HepG2 (cell line): ENCODE results near the gene PRM3. TPM values are rescaled to one million over a fixed set of nuclear protein-coding genes. Genes with fewer than 3 reads are reported as not detected.

Experiments
- ETS1 ChIP-seq: sonication (generic); formaldehyde crosslinking; IDR thresholded peaks from 2 replicates; pipeline ENCODE4 v1.4.0; 2020; ENCODE audit warnings: missing genetic modification reagents
- FOXK1 ChIP-seq: sonication (generic); formaldehyde crosslinking; IDR thresholded peaks from 2 replicates; pipeline ENCODE4 v1.4.0; 2020; ENCODE audit warnings: low read depth, missing genetic modification reagents, borderline replicate concordance
- HNF4A ChIP-seq: sonication (generic); formaldehyde crosslinking; IDR thresholded peaks from 2 replicates; pipeline ENCODE4 v1.4.0; 2020; ENCODE audit warnings: missing genetic modification reagents
- IRF1 ChIP-seq: sonication (generic); formaldehyde crosslinking; IDR thresholded peaks from 2 replicates; pipeline ENCODE4 v1.4.0; 2020; ENCODE audit warnings: low read depth, mild to moderate bottlenecking, missing genetic modification reagents
- MAFF ChIP-seq: IDR thresholded peaks from 2 replicates; pipeline ENCODE4 v1.6.1; 2011; ENCODE audit warnings: low read depth, low read length, improper control_type of control experiment
- NCOA2 ChIP-seq: sonication (generic); formaldehyde crosslinking; IDR thresholded peaks from 2 replicates; pipeline ENCODE4 v1.8.0; 2022; ENCODE audit warnings: inconsistent platforms
- NFAT5 ChIP-seq: sonication (generic); formaldehyde crosslinking; IDR thresholded peaks from 2 replicates; pipeline ENCODE4 v1.4.0; 2020; ENCODE audit warnings: missing genetic modification reagents
- REXO4 ChIP-seq: sonication (generic); formaldehyde crosslinking; IDR thresholded peaks from 2 replicates; pipeline ENCODE4 v1.8.0; 2022; ENCODE audit warnings: missing genetic modification reagents, mild to moderate bottlenecking, borderline replicate concordance
- RFX3 ChIP-seq: IDR thresholded peaks from 2 replicates; pipeline ENCODE4 v1.6.1; 2016; ENCODE audit warnings: missing biosample characterization, missing genetic modification reagents
- SALL1 ChIP-seq: sonication (generic); formaldehyde crosslinking; IDR thresholded peaks from 2 replicates; pipeline ENCODE4 v1.8.0; 2022; ENCODE audit warnings: mild to moderate bottlenecking, missing genetic modification reagents
- SMARCC2 ChIP-seq: fragments of 450-650 bp; IDR thresholded peaks from 2 replicates; pipeline ENCODE4 v1.6.1; 2017; ENCODE audit warnings: antibody characterized with exemption, mild to moderate bottlenecking
- TRIM22 ChIP-seq: fragments of 450-650 bp; IDR thresholded peaks from 2 replicates; pipeline ENCODE4 v1.6.1; 2017
- ZBTB38 ChIP-seq: sonication (generic); formaldehyde crosslinking; IDR thresholded peaks from 2 replicates; pipeline ENCODE4 v1.5.1; 2020; ENCODE audit warnings: mild to moderate bottlenecking, missing genetic modification reagents
- ZNF33B ChIP-seq: sonication (generic); formaldehyde crosslinking; IDR thresholded peaks from 2 replicates; pipeline ENCODE4 v1.5.1; 2020; ENCODE audit warnings: mild to moderate bottlenecking, missing genetic modification reagents
- ZNF44 ChIP-seq: sonication (generic); formaldehyde crosslinking; IDR thresholded peaks from 2 replicates; pipeline ENCODE4 v1.5.1; 2020; ENCODE audit warnings: mild to moderate bottlenecking, missing genetic modification reagents
- ZNF547 ChIP-seq: sonication (generic); formaldehyde crosslinking; IDR thresholded peaks from 2 replicates; pipeline ENCODE4 v1.5.1; 2020; ENCODE audit warnings: mild to moderate bottlenecking, missing genetic modification reagents
- ZNF564 ChIP-seq: sonication (generic); formaldehyde crosslinking; IDR thresholded peaks from 2 replicates; pipeline ENCODE4 v1.8.1; 2023; ENCODE audit warnings: mild to moderate bottlenecking, missing genetic modification reagents
- ZNF597 ChIP-seq: sonication (generic); formaldehyde crosslinking; IDR thresholded peaks from 2 replicates; pipeline ENCODE4 v1.5.0; 2020; ENCODE audit warnings: missing genetic modification reagents
- ZNF772 ChIP-seq: sonication (generic); formaldehyde crosslinking; IDR thresholded peaks from 2 replicates; pipeline ENCODE4 v1.5.0; 2020; ENCODE audit warnings: mild to moderate bottlenecking, missing genetic modification reagents
- ZNF781 ChIP-seq: sonication (generic); formaldehyde crosslinking; IDR thresholded peaks from 2 replicates; pipeline ENCODE4 v1.5.1; 2020; ENCODE audit warnings: borderline replicate concordance, mild to moderate bottlenecking, missing genetic modification reagents; ENCODE audit errors: not compliant biosample characterization
- polyA plus RNA-seq, 8 experiments: library from polyadenylated mRNA; depleted of rRNA in 3 of 8; stranded (reverse) in 7 of 8; unstranded in 1 of 8; fragments of >200 nt; fragmentation: Illumina TruSeq in 4 of 8; extraction: Trizol in 4 of 8; gene quantifications; 2 replicates each; pipeline versions ENCODE4 v1.2.1 to v1.2.3, GENCODE V29; 2011 to 2016; ENCODE audit warnings: low read depth in 4 of 8, missing spikeins in 1 of 8, mixed read lengths in 1 of 8; ENCODE audit not compliant: insufficient read depth in 1 of 8
- total RNA-seq, 5 experiments: library from RNA; depleted of rRNA; stranded (reverse); fragments of >200 nt; fragmentation: Illumina TruSeq; extraction: Trizol; gene quantifications; 2 replicates each; pipeline ENCODE4 v1.2.3, GENCODE V29; 2016; ENCODE audit warnings: low read depth in 1 of 5

The PRM3 gene
- total and polyA plus RNA-seq, 2 of the 13 experiments (the other 11 are each of a cell fraction or from before 2014, with no cell fraction given) = not detected

- TF ChIP-seq NFAT5 (CRISPR knock-in tag) (no peak), ZNF33B (no peak), HNF4A (peak; percentile 90), ZBTB38 (CRISPR knock-in tag) (peak; percentile 89; the same call in 1 of the 2 replicates), TRIM22 (no peak), ZNF564 (CRISPR knock-in tag) (no peak), RFX3 (CRISPR knock-in tag) (no peak), MAFF (no peak), FOXK1 (CRISPR knock-in tag) (0 out of 2 replicates have a peak, but pooled peaks have one; percentile 28), ZNF44 (CRISPR knock-in tag) (no peak), ZNF597 (CRISPR knock-in tag) (no peak), ETS1 (CRISPR knock-in tag) (no peak), SALL1 (CRISPR knock-in tag) (peak; percentile 87), NCOA2 (CRISPR knock-in tag) (no peak; the same call in 1 of the 2 replicates), IRF1 (peak; percentile 75), ZNF547 (CRISPR knock-in tag) (no peak; the same call in 1 of the 2 replicates), ZNF781 (peak; percentile 50), REXO4 (CRISPR knock-in tag) (no peak), SMARCC2 (no peak), ZNF772 (CRISPR knock-in tag) (no peak)
Observed at GRCh38 chr16:11258553-11259492, 14.6 kb downstream of the PRM3 start (continued).
